Esophagus mucosa (tissue), 1 donor: Measurements from ENCODE around the gene DTNB. TPM values are rescaled to one million over a fixed set of nuclear protein-coding genes. Genes with fewer than 3 reads are reported as not detected.

ENCODE experiments used
- ATAC-seq: fragments of 200-7000 bp; cut with Tn5 transposase; one replicate; pipeline ENCODE4 v1.9.1; 2020
- total RNA-seq: library from RNA; stranded (reverse); gene quantifications from one replicate; pipeline ENCODE4 v1.2.4, GENCODE V29; 2023
- donor health status: DM: yes; HTN: yes; CAD: no.

DTNB gene
- total RNA-seq, 1 donor from 2014 or later: 14.6 TPM

GRCh38 chr2:25380023-25380422 is 293.4 kb downstream of the DTNB start:
- ATAC-seq: no peak

DNA sequence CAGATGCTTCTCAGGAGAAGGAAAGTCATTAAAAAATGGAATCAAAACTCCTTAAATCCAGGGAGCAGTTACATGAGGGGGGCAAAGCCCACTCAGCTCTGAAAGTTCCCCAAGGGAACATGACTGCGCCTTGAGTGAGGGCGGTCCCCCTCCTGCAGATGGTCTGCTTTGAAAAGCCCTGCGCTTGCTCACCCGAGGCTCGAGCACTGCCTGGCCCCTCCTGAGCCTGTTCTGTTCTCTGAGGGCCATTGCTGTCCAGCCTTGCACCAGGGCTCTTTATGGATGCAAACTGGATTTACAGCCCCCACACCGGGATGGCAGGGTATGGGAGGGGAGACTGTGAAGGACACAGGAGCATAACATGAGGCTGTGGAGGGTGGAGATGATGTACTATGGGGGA is 293.8 kb downstream of the DTNB start:
- no peak for ATAC-seq

GRCh38 chr2:25378731-25379490 is 294.5 kb downstream of the DTNB start:
- peak; percentile 15 for ATAC-seq

GRCh38 chr2:25377822-25378421 is 295.5 kb downstream of the DTNB start:
- ATAC-seq: no peak

- ATAC-seq: peak; percentile 86
Observed at GRCh38 chr2:25376750-25377621, 296.4 kb downstream of the DTNB start.

DNA sequence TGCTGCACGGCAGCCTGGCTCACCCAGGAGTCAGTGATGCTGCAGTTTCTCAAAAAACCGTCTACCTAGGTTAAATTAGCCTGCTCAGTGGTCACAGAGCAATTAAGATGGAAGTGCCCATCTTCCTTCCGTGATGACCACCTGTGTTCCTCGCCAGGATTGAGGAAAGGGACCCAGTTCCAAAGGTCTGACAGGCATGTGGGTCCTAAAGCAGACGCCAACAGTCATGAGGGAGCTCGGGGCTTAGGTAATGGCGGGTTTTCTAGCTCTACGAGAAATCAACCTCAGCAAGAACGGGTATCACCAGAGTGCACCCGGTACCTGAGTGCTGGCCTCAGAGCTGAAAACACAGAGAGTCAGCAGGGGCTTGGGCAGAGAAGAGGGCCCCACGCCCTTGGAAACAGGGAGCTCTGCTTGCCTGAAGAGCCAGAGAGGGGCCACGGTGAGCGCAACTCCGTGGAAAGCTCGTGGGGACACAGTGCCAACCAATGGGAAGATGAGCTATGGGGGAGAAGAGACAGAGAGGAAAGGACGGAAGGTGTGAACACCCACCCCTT is 297.3 kb downstream of the DTNB start:
- no peak for ATAC-seq

- ATAC-seq: no peak
Observed at GRCh38 chr2:25375371-25375988, 297.9 kb downstream of the DTNB start.

DNA sequence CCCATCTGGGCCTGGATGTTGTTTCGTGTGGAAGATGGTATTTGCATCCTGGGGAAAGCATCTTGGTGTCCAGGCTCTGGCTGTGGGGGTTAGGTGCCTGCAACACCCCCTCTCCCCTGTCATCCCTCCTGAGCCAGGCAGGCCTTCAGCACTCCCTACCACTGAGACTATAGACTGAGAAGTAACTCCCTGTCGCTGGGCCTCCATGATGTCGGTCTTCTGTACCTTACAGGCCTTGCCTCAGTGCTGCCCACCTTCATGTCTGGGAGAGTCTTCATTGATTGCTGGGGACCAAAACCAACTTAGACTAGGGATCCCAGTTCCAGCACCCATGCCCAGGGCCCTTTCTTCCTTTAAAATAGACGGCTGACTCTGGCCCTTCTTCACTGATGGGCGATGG is 298.6 kb downstream of the DTNB start:
- ATAC-seq: no peak

- ATAC-seq: no peak
Observed at GRCh38 chr2:25374411-25374810, 299.0 kb downstream of the DTNB start.

- peak; percentile 51 for ATAC-seq
Observed at GRCh38 chr2:25373269-25373981, 300.0 kb downstream of the DTNB start.

- ATAC-seq: no peak
Observed at GRCh38 chr2:25372405-25373268, 300.7 kb downstream of the DTNB start.

GRCh38 chr2:25371253-25372241 is 301.8 kb downstream of the DTNB start:
- ATAC-seq: no peak

- ATAC-seq: no peak
Observed at GRCh38 chr2:25369876-25370275, 303.5 kb downstream of the DTNB start.

GRCh38 chr2:25369439-25369838 is 303.9 kb downstream of the DTNB start:
- no peak for ATAC-seq

DNA sequence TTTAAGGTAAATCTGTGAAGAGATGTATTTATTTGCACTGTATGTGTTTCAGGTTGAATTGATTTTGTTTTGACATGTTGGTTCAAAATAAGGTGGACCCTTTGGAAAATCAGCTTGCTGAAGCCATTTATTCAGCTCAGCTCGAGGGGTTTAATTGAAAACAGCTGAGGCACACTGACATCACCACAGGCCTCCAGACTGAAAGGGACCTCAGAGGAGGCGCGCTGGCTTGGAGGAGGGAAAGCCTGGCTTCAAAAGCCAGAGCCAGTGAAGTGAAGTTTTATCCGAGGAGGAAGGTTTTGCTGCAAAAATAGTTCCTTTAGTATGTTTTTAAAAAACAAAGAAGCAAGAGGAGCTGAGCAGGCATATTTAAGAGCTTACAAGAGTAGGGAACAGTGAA is 304.7 kb downstream of the DTNB start:
- ATAC-seq: no peak

DNA sequence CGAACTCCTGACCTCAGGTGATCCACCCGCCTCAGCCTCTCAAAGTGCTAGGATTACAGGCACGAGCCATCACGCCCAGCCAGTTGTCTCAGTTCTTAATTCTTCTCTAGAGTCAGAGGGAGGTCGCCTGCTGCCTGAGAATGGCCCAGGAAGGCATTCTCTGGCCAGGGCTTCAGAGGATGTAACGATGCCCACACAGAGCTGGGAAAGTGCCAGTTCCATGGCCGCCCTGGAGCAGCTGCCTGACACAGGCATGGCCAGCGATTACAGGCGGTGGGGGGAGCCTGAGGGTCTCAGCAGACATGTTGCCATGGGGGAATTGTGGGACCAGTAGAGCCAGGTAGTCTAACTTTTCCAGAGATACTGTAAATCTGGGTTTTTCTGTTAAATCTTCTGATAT is 306.1 kb downstream of the DTNB start:
- no peak for ATAC-seq

DNA sequence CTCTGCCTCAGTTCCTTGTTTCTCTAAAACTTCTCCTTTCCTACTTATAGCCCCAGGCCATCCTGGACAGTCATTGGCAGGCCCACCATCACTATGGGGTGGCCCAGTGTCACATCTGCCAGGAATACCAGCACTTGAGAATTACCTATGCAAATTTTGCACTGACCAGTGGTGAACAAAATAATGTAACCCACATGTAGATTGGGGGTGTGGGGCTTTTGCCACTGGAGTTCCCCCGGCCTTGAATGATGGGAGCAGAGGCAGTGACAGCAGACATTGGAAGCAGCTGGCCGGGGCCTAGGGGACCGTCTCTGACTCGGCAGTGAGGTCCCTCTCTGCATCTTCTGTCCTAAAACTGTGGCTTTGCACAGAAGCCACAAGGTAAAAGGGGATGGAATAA is 306.7 kb downstream of the DTNB start:
- no peak for ATAC-seq

DNA sequence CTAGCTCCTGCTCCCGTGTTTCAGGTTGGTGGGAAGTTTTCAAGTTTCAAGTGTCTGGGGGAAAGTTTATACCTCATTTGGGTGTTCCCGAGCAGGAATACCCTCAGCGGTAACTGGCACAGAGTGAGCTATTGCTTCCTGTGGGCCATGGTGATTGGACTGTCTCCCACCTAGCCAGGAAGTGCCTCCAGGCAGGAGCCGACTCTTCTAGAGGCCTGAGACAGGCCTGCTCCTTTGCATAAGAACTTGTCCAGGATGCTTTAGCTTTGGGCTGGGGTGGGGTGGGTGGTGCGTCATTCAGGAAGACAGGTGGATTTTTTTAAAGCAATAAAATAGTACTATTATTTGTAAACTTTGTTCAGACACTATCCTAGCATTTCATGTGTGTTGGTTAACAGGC is 308.1 kb downstream of the DTNB start:
- ATAC-seq: peak; percentile 42

DNA sequence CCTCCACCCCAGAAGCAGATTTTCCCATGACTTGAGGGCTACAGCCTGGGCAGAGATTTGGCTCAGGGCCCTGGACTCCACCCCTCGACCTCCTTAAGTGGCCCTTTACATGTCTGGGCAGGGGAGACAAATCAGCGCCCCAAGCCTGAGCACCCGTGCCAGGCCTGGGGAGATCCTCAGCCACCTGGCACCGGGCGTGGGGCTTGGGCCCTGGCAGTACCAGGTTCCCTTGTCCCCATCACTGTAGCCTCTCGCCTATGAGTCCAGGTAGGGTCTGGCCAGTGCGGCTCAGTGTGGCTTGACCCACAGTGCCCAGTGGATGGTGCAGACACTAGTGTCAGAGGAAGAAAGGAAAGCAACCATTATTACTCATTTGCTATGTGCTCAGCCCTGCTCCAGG is 309.6 kb downstream of the DTNB start:
- no peak for ATAC-seq
